Activated B cell treated with CpG ODN at 0.5 μM for 24 hours (primary cell): Measurements from ENCODE around the gene HELQ. TPM values are rescaled to one million over a fixed set of nuclear protein-coding genes. Genes with fewer than 3 reads are reported as not detected.

ENCODE experiments used
- ATAC-seq: fragments of 200-7000 bp; cut with Tn5 transposase; one replicate; pipeline ENCODE4 v1.10.0; 2021; ENCODE audit warnings: low read depth, mild to moderate bottlenecking, moderate library complexity
- CTCF ChIA-PET: fragments of 350-600 bp; sonication (Branson Sonifier 250); formaldehyde crosslinking; loops from one replicate; lab custom pipeline; 2021; ENCODE audit warnings: antibody characterized with exemption; lab: Charles Lee
- POLR2A ChIA-PET: fragments of 350-600 bp; sonication (Branson Sonifier 250); formaldehyde crosslinking; loops from one replicate; lab custom pipeline; 2021; ENCODE audit warnings: antibody characterized with exemption; lab: Charles Lee
- DNase-seq: peaks from one replicate; pipeline ENCODE4 v3.0.0; 2022
- H3K27ac Mint-ChIP-seq: one replicate; pipeline ENCODE4 v1.8.0; 2020; ENCODE audit warnings: mixed read lengths
- H3K27me3 Mint-ChIP-seq: one replicate; pipeline ENCODE4 v1.8.0; 2021; ENCODE audit warnings: mixed read lengths
- H3K36me3 Mint-ChIP-seq: one replicate; pipeline ENCODE4 v1.8.0; 2021; ENCODE audit warnings: low read depth, mixed read lengths
- H3K4me1 Mint-ChIP-seq: one replicate; pipeline ENCODE4 v1.8.0; 2021; ENCODE audit warnings: mixed read lengths
- H3K4me3 Mint-ChIP-seq: one replicate; pipeline ENCODE4 v1.8.0; 2020; ENCODE audit warnings: mild to moderate bottlenecking, mixed read lengths
- H3K9me3 Mint-ChIP-seq: one replicate; pipeline ENCODE4 v1.8.0; 2020; ENCODE audit warnings: mixed read lengths
- intact Hi-C: fragments of 100-400 bp; cut with micrococcal nuclease; formaldehyde crosslinking; loops from one replicate; pipeline ENCODE4 v1.15.1; 2024
- total RNA-seq: library from RNA; stranded (reverse); gene quantifications from 2 replicates; pipeline ENCODE4 v1.2.3, GENCODE V29; 2022
- TF ChIP-seq, protein P1 (sequence below): fragments of 200-600 bp; IDR thresholded peaks from one replicate; pipeline ENCODE4 v1.8.0; 2022; ENCODE audit warnings: antibody characterized with exemption, mild to moderate bottlenecking

Gene HELQ
- total RNA-seq, 1 donor from 2014 or later: 32.9 TPM

DNA sequence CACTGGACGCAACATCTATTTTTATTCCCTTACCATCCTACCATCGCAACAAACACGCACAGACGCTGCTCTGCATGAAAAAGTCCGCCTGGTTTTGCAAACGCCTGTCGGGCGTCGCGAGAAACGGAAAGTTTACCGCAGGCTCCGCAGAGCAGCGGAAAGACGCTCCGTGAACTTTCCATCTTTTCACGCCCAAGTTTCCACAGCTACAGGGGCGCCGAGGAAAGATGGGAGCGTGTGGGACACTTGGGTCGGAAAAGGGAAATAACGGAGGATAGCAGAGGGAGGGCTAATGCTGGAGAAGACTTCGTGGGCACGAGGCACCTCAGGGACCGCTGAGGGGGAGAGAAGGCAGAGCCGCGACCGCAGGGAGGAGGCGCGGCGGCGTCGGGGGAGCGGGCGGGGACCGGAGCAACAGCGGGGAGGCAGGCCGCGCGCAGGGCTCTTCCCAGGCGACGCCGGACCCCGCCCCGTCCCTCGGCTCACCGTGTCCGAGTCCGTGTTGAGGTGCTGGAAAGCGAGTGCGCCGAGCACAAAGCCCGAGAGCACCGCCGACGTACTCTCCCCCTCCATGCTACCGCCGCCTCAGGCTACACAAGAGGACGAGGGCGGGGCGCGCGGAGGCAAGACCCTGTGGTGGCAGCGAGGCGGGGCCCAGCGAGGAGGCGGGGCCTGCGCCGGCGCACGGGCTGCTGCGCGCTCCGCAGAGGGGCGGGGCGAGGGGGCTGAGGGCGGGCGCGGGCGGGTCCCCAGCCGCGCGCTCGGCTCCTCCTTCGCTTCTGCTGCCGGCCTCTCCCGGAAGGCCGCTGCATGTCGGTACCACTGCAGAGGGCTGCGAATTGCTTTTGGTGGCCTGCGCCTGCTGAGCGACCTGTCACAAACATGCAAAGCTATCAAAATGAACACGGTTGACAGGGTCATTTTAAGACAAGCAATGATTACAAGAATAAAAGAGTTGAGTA, 29.2 kb upstream of the HELQ start, which contains the start of gene ABRAXAS1:
Gene ABRAXAS1 (minus strand): TSS at position 601 of the 962 bp plus-strand sequence. CDS start 28 bp downstream, at position 573.
- H3K4me1 Mint-ChIP-seq: peaks cover 19% of the 10 kb centered on the region
- TF ChIP-seq, protein P1, sequence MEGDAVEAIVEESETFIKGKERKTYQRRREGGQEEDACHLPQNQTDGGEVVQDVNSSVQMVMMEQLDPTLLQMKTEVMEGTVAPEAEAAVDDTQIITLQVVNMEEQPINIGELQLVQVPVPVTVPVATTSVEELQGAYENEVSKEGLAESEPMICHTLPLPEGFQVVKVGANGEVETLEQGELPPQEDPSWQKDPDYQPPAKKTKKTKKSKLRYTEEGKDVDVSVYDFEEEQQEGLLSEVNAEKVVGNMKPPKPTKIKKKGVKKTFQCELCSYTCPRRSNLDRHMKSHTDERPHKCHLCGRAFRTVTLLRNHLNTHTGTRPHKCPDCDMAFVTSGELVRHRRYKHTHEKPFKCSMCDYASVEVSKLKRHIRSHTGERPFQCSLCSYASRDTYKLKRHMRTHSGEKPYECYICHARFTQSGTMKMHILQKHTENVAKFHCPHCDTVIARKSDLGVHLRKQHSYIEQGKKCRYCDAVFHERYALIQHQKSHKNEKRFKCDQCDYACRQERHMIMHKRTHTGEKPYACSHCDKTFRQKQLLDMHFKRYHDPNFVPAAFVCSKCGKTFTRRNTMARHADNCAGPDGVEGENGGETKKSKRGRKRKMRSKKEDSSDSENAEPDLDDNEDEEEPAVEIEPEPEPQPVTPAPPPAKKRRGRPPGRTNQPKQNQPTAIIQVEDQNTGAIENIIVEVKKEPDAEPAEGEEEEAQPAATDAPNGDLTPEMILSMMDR: no peak
- ChIA-PET POLR2A (interaction anchor here (0.6 to 3.9 kb wide), 7 partner anchors 28 to 1001 kb away, joined by 3 to 29 read pairs (median 6); partner anchors contain the start of genes COPS4, GPAT3, HELQ and MRPS18C), CTCF (interaction anchor here (0.7 to 1.3 kb wide), 5 partner anchors 13 to 717 kb away, joined by 3 to 4 read pairs (median 3); no protein-coding TSS in a partner anchor)
- peak within 1 kb of the TSS; percentile 93 for H3K4me3 Mint-ChIP-seq
- no peaks in the 10 kb centered on the region for H3K9me3 Mint-ChIP-seq
- ATAC-seq: peak; percentile 97
- peak; percentile 96 for DNase-seq
- H3K27me3 Mint-ChIP-seq: no peaks in the 10 kb centered on the region
- H3K27ac Mint-ChIP-seq: peak within 1 kb of the TSS; percentile 94
- intact Hi-C loops: loop anchor here (1.0 to 10.0 kb wide), 10 partner anchors 29 to 1200 kb away; partner anchors contain the start of genes COPS4, ENOPH1, GPAT3 and HELQ
- peaks cover 12% of the 10 kb centered on the region for H3K36me3 Mint-ChIP-seq

- Mint-ChIP-seq H3K27ac (no peak overlapping the region), H3K4me1 (no peaks in the 10 kb centered on the region), H3K4me3 (no peak overlapping the region), H3K9me3 (no peaks in the 10 kb centered on the region), H3K36me3 (peaks cover 57% of the 10 kb centered on the region), H3K27me3 (no peaks in the 10 kb centered on the region)
- TF ChIP-seq, protein P1: no peak
- POLR2A ChIA-PET: no interaction called here
- CTCF ChIA-PET: no interaction called here
- ATAC-seq (no peak), DNase-seq (no peak)
- intact Hi-C loops: no loop called here
Observed at GRCh38 chr4:83473966-83474365, 18.3 kb upstream of the HELQ start.

DNA sequence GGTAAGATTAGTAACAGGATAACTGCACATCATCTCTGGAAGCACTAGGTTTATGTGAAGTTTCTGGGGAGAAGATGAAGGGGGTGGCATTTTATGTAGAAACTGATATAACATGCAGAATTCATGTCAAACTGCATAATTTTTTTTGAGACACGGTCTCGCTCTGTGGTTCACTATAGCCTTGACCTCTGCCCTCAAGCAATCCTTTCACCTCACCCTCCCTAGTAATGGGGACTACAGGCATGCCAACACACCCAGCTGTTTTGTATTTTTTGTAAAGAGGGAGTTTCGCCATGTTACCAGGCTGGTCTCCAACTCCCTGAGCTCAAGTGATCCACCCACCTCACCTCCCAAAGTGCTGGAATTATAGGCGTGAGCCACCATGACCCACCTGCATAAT, 17.8 kb upstream of the HELQ start:
- CTCF ChIA-PET: interaction anchor here (1.3 kb wide), 1 partner anchor 19 kb away, joined by 3 read pairs; no protein-coding TSS in a partner anchor
- POLR2A ChIA-PET: no interaction called here

DNA sequence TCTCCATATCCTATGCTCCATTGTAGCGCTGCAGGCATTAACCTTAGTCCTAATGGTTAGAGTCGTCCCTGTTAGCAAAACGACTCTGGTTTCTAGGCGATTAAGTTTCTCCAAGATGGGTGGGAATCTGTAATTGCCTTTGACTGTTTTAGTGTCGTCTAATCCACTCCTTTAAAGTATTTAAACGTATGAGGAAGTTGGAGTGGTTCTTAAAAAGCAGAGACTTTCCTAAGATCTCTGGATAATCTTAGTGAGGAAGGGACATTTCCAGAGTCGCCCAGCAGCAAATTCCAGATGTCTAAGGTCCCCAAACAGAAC, 520 bp upstream of the HELQ start:
- TF ChIP-seq, protein P1: no peak
- Mint-ChIP-seq H3K4me3 (peak overlapping the region; percentile 99), H3K27me3 (no peaks in the 10 kb centered on the region), H3K27ac (peak overlapping the region; percentile 99), H3K36me3 (peaks cover 73% of the 10 kb centered on the region), H3K4me1 (peaks cover 55% of the 10 kb centered on the region), H3K9me3 (no peaks in the 10 kb centered on the region)
- intact Hi-C loops: loop anchor here (5.0 kb wide), 2 partner anchors 94 to 1084 kb away; partner anchors contain the start of gene HNRNPD
- CTCF ChIA-PET: interaction anchor here (1.2 to 1.5 kb wide), 3 partner anchors 15 to 183 kb away, joined by 3 read pairs; partner anchors contain the start of gene COQ2
- DNase-seq (no peak), ATAC-seq (no peak)
- POLR2A ChIA-PET: interaction anchor here (0.5 to 2.2 kb wide), 12 partner anchors 11 to 1057 kb away, joined by 3 to 29 read pairs (median 6); partner anchors contain the start of genes ABRAXAS1, COPS4 and COQ2

More for the DNA sequence above, 17.8 kb upstream of the HELQ start:
- Mint-ChIP-seq H3K27ac (no peak overlapping the region), H3K4me3 (no peak overlapping the region), H3K4me1 (no peaks in the 10 kb centered on the region), H3K9me3 (no peaks in the 10 kb centered on the region), H3K36me3 (peaks cover 58% of the 10 kb centered on the region), H3K27me3 (no peaks in the 10 kb centered on the region)
- DNase-seq (no peak), ATAC-seq (no peak)
- TF ChIP-seq, protein P1: no peak
- intact Hi-C loops: no loop called here
